Measurements from ENCODE around the gene ARHGDIA.

DNA sequence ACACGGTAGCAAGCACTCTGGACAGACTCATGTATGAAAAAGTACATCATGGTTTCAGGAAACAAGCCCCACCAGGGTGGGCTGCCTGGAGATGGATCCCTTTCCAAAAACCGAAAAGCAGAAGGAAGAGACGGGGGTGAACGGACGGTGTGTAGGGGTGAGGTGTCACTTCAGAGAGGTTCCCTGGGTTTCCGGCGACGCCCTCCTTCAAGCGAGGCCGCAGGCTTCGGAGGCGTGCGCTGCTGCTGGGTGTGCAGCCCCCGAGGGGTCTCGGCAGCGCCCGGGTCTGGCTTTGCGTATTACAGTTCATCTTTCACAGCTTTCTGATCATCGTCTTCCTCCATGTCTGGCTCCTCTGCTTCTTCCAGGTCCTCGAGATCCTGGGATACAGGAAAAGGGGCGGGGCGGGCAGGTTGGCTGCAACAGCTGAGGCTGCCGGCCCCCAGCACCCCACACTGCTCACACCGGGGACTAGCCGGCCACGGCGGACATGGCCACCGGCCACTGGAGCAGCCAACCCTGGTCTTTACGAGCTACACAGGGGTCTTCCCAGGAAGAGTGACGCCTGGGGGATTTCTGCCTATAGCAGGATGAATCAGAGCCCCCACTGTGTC, 27.3 kb downstream of the ARHGDIA start:
- TF ChIP-seq POLR2A (IDR thresholded peaks at IDR 0.05; ENCODE audit: low read depth, low read length): peak; percentile 42; the same call in 1 of the 2 replicates
- TF ChIP-seq SPI1 (IDR thresholded peaks at IDR 0.05; ENCODE audit: low read depth, low read length): no peak

All from GM12891 (cell line).